PC-9 (cell line): ENCODE data around the gene SF1.

Source experiments
- EZH2 ChIP-seq: fragments of 200-600 bp; sonication (generic); IDR thresholded peaks from 2 replicates; pipeline ENCODE4 v1.8.0; 2017; ENCODE audit warnings: antibody characterized with exemption, low read depth
- TF ChIP-seq, protein P1 (sequence below): fragments of 200-600 bp; sonication (generic); conservative IDR thresholded peaks from 2 replicates; pipeline ENCODE4 v1.6.1; 2017; ENCODE audit warnings: mixed run types, antibody characterized with exemption, mild to moderate bottlenecking, moderate library complexity

GRCh38 chr11:64767344-64768299 lies 10.7 kb downstream of the SF1 start:
- TF ChIP-seq, protein P1, sequence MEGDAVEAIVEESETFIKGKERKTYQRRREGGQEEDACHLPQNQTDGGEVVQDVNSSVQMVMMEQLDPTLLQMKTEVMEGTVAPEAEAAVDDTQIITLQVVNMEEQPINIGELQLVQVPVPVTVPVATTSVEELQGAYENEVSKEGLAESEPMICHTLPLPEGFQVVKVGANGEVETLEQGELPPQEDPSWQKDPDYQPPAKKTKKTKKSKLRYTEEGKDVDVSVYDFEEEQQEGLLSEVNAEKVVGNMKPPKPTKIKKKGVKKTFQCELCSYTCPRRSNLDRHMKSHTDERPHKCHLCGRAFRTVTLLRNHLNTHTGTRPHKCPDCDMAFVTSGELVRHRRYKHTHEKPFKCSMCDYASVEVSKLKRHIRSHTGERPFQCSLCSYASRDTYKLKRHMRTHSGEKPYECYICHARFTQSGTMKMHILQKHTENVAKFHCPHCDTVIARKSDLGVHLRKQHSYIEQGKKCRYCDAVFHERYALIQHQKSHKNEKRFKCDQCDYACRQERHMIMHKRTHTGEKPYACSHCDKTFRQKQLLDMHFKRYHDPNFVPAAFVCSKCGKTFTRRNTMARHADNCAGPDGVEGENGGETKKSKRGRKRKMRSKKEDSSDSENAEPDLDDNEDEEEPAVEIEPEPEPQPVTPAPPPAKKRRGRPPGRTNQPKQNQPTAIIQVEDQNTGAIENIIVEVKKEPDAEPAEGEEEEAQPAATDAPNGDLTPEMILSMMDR: peak; percentile 93
- no peak for TF ChIP-seq EZH2
